ENCODE data around the gene SBF2.

- no peak for TF ChIP-seq POLR2AphosphoS5 (IDR thresholded peaks at IDR 0.05)
- no peak for TF ChIP-seq CTCF (IDR thresholded peaks at IDR 0.05; ENCODE audit: poor library complexity, severe bottlenecking)
- TF ChIP-seq SMC3 (conservative IDR thresholded peaks at IDR 0.05; ENCODE audit: poor library complexity) = no peak
Measured at GRCh38 chr11:10247011-10247410, 47.0 kb downstream of the SBF2 start.
